ENCODE results near the gene RASA3.
"Not testable (repeated sequence)": the region's sequence is repeated elsewhere in the genome, so short reads cannot be mapped to it uniquely, and the experiment has no call there.

Gene RASA3

GRCh38 chr13:114101358-114102130 lies 30.9 kb downstream of the RASA3 start:
- no peak for DNase-seq (ENCODE audit: low read depth in 3 of 3)

- DNase-seq (ENCODE audit: low read depth in 3 of 3), result no peak
Observed at GRCh38 chr13:114100446-114101357, 31.7 kb downstream of the RASA3 start.

- DNase-seq (ENCODE audit: low read depth in 3 of 3), result no peak
Observed at GRCh38 chr13:114099918-114100445, 32.4 kb downstream of the RASA3 start.

- no peak for DNase-seq (ENCODE audit: low read depth in 3 of 3)
Observed at GRCh38 chr13:114099191-114099590, 33.2 kb downstream of the RASA3 start.

GRCh38 chr13:114098689-114099056 lies 33.8 kb downstream of the RASA3 start:
- not testable (repeated sequence) for DNase-seq (ENCODE audit: low read depth in 3 of 3)

- DNase-seq (ENCODE audit: low read depth in 3 of 3), result no peak
Observed at GRCh38 chr13:114097893-114098688, 34.3 kb downstream of the RASA3 start.

GRCh38 chr13:114097212-114097892 lies 35.1 kb downstream of the RASA3 start:
- DNase-seq (ENCODE audit: low read depth in 3 of 3), result no peak

GRCh38 chr13:114096811-114097211 lies 35.6 kb downstream of the RASA3 start:
- DNase-seq (ENCODE audit: low read depth in 3 of 3), result no peak

- DNase-seq (ENCODE audit: low read depth in 3 of 3), result no peak
Observed at GRCh38 chr13:114096031-114096485, 36.4 kb downstream of the RASA3 start.

- no peak for DNase-seq (ENCODE audit: low read depth in 3 of 3)
Observed at GRCh38 chr13:114095486-114095885, 36.9 kb downstream of the RASA3 start.

- DNase-seq (ENCODE audit: low read depth in 3 of 3), result no peak
Observed at GRCh38 chr13:114093118-114093517, 39.3 kb downstream of the RASA3 start.

GRCh38 chr13:114092468-114092867 lies 40.0 kb downstream of the RASA3 start:
- DNase-seq (ENCODE audit: low read depth in 3 of 3), result no peak

GRCh38 chr13:114090476-114090875 lies 41.9 kb downstream of the RASA3 start:
- DNase-seq (ENCODE audit: low read depth in 3 of 3), result no peak

- DNase-seq (ENCODE audit: low read depth in 3 of 3), result no peak
Observed at GRCh38 chr13:114089751-114090400, 42.5 kb downstream of the RASA3 start.

GRCh38 chr13:114089341-114089740 lies 43.1 kb downstream of the RASA3 start:
- no peak for DNase-seq (ENCODE audit: low read depth in 3 of 3)

GRCh38 chr13:114088863-114089262 lies 43.6 kb downstream of the RASA3 start:
- no peak for DNase-seq (ENCODE audit: low read depth in 3 of 3)

- DNase-seq (ENCODE audit: low read depth in 3 of 3), result no peak
Observed at GRCh38 chr13:114088234-114088633, 44.2 kb downstream of the RASA3 start.

GRCh38 chr13:114087430-114087829 lies 45.0 kb downstream of the RASA3 start:
- DNase-seq (ENCODE audit: low read depth in 3 of 3), result no peak

GRCh38 chr13:114082849-114083645 lies 49.4 kb downstream of the RASA3 start:
- DNase-seq (ENCODE audit: low read depth in 3 of 3), result no peak
